HUES6 (cell line): ENCODE data around the gene C4BPA.

Source experiments
- H3K27ac ChIP-seq: 2 replicates; pipeline ENCODE4 v1.7.0; 2013; ENCODE audit warnings: low read depth, mild to moderate bottlenecking, low read length, inconsistent platforms
- H3K27me3 ChIP-seq: 2 replicates; pipeline ENCODE4 v1.6.1; 2013; ENCODE audit warnings: low read length; ENCODE audit not compliant: control insufficient read depth, insufficient read depth
- H3K36me3 ChIP-seq: 2 replicates; pipeline ENCODE4 v1.6.1; 2013; ENCODE audit warnings: low read length; ENCODE audit not compliant: control insufficient read depth, insufficient read depth
- H3K4me1 ChIP-seq: 2 replicates; pipeline ENCODE4 v1.6.1; 2013; ENCODE audit warnings: low read length; ENCODE audit not compliant: control insufficient read depth, insufficient read depth
- H3K4me3 ChIP-seq: 2 replicates; pipeline ENCODE4 v1.5.1; 2013; ENCODE audit warnings: low read depth, low read length
- H3K9ac ChIP-seq: one replicate; pipeline ENCODE4 v1.6.1; 2013; ENCODE audit warnings: mild to moderate bottlenecking, low read length
- H3K9me3 ChIP-seq: 2 replicates; pipeline ENCODE4 v1.6.1; 2013; ENCODE audit warnings: low read depth, low read length; ENCODE audit not compliant: control insufficient read depth, insufficient read depth

C4BPA gene

DNA sequence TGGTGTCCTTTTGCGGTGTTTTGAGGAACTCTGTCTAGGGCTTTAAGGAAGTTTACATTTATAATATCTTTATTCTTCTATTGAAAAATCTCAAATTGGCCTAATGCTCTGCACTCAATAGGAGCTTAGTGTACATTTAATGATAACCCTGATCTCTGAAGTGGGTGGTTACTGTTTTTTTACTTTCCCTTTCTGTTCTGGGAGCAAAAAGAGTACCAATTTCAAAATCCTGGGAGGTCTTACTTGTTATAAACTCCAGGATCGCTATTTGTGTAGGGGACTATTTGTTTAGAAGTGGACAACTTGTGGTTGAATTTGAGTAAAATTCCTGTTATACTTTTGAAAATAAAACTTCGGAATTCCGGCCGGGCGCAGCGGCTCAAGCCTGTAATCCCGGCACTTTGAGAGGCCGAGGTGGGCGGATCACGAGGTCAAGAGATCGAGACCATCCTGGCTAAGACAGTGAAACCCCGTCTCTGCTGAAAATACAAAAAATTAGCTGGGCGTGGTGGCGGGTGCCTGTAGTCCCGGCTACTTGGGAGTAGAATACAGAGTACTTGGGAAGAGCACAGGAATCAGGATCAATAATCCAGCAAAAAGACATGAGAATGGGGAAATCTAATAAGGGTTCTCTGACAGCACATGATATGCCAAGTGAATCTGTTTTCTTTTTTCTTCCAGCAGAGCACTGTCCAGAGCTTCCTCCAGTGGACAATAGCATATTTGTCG, 14.2 kb upstream of the C4BPA start:
- H3K9ac ChIP-seq = no peak overlapping the region

DNA sequence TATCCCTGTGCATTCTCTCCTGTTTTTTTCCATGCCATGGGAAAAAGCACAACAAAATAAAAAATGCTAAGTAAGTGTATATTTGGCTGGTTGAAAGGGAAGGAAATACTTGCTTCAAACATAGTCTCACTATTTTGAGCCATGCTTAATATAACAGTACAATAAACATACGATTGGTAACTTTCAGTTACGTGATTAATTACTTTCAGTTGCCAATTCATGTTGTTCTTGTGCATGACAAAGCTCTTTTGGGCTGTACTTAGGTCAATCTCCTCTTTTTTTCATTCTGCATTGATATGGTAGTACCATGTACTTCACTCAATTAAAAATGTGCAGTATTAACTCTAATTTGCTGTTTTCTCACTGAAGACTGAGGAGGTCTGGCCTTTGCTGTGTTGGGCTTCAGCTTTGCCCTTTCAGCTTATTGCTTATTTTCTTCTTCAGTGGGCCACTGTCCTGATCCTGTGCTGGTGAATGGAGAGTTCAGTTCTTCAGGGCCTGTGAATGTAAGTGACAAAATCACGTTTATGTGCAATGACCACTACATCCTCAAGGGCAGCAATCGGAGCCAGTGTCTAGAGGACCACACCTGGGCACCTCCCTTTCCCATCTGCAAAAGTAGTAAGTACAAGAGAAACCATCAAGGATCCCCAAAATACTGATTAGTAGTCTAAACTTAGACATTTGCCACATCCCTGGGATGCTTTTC, 12.7 kb upstream of the C4BPA start:
- no peak overlapping the region for H3K27ac ChIP-seq
- no peaks in the 10 kb centered on the region for H3K36me3 ChIP-seq
- H3K4me1 ChIP-seq = peaks cover 4% of the 10 kb centered on the region; the same call in 1 of the 2 replicates
- H3K27me3 ChIP-seq = no peaks in the 10 kb centered on the region
- no peak overlapping the region for H3K4me3 ChIP-seq
- no peak overlapping the region for H3K9ac ChIP-seq
- H3K9me3 ChIP-seq = no peaks in the 10 kb centered on the region

More for the DNA sequence above, 14.2 kb upstream of the C4BPA start:
- Histone ChIP-seq H3K4me3 (no peak overlapping the region), H3K27me3 (no peaks in the 10 kb centered on the region), H3K9me3 (no peaks in the 10 kb centered on the region), H3K36me3 (no peaks in the 10 kb centered on the region), H3K27ac (no peak overlapping the region), H3K4me1 (peaks cover 6% of the 10 kb centered on the region; the same call in 1 of the 2 replicates)

DNA sequence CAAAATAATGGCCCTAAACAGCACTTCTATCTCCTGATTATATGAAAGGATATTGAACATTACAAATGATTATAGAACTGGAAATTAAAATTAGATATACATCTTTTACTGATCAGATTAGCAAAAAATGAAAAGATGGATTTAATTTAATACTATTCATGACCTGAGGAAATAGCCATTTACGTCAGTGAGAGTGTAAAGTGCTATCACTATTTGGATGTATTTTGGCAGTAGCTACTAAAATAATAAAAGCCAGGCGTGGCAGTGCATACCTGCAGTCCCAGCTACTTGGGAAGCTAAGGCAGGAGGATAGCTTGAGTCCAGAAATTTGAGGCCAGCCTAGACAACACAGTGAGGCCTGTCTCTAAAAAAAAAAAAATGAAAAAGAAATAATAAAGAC, 10.1 kb upstream of the C4BPA start:
- Histone ChIP-seq H3K9ac (no peak overlapping the region), H3K9me3 (peaks cover 13% of the 10 kb centered on the region), H3K4me1 (no peaks in the 10 kb centered on the region; the same call in 1 of the 2 replicates), H3K27ac (no peak overlapping the region), H3K27me3 (no peaks in the 10 kb centered on the region), H3K4me3 (no peak overlapping the region), H3K36me3 (no peaks in the 10 kb centered on the region)

DNA sequence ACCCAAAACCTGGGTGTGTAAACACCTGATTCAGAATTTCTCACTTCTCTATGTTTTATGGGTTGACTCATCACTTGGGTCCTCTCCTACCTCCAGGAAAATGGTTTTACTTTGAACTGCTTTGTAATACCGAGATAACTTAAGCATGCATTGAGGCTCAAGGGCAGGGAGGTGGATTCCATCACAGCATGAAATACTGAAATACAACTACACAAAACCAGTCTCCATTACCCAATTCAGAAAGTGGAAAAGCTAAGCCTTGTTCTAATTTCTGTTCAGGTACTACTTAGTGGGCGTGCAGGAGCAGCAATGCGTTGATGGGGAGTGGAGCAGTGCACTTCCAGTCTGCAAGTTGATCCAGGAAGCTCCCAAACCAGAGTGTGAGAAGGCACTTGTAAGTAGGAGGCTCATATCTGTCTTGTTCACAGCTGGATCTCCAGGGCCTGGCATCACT, 6.1 kb upstream of the C4BPA start:
- no peaks in the 10 kb centered on the region for H3K36me3 ChIP-seq
- no peak overlapping the region for H3K4me3 ChIP-seq
- no peak overlapping the region for H3K9ac ChIP-seq
- H3K9me3 ChIP-seq = peaks cover 17% of the 10 kb centered on the region
- H3K4me1 ChIP-seq = no peaks in the 10 kb centered on the region
- no peak overlapping the region for H3K27ac ChIP-seq
- no peaks in the 10 kb centered on the region for H3K27me3 ChIP-seq

GRCh38 chr1:207101720-207102119, 2.3 kb upstream of the C4BPA start:
- Histone ChIP-seq H3K9me3 (peaks cover 17% of the 10 kb centered on the region), H3K27me3 (no peaks in the 10 kb centered on the region), H3K4me1 (no peaks in the 10 kb centered on the region), H3K4me3 (no peak overlapping the region), H3K27ac (no peak overlapping the region), H3K36me3 (no peaks in the 10 kb centered on the region), H3K9ac (no peak overlapping the region)

DNA sequence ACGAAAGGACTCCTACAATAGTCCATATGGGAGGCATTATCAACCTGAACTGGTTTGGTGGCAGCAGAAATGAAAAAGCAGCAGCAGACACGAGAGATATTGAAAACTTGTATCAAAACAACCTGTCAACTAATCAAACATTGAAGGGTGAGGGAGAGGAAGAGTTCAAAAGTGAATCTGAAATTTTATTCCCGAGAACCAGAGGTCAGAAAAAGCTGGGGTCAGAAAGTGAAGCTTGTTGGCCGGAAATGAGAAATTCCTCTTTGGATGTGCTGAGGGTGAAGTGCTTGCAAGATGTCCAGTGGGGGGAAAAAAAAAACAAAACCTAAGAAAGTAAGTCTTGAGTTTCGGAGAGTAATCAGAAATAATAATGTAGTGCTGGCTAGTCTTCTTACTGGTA, 1.9 kb upstream of the C4BPA start:
- H3K9me3 ChIP-seq = peaks cover 17% of the 10 kb centered on the region
- no peak overlapping the region for H3K9ac ChIP-seq
- H3K27me3 ChIP-seq = no peaks in the 10 kb centered on the region
- H3K36me3 ChIP-seq = no peaks in the 10 kb centered on the region
- H3K27ac ChIP-seq = no peak overlapping the region
- H3K4me3 ChIP-seq = no peak overlapping the region
- no peaks in the 10 kb centered on the region for H3K4me1 ChIP-seq

DNA sequence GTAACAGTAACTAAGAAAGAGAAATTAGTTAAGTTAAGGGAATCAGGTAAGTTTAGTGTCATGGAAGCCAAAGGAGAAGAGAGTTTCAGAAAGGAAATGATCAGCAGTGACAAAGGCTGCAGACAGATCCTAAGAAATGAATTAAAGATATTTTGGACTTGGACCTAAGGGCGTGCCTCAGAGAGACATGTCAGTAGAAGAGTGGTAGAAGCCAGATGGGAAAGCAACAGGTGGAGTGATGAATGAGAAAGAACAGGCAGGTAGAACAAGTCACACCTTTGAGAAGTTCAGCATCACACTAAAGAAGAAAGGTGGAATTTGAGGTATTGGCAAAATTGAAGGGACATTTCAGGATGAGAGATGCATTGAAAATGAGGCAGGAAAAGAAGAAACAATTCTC, 1.4 kb upstream of the C4BPA start:
- no peak overlapping the region for H3K9ac ChIP-seq
- H3K27me3 ChIP-seq = no peaks in the 10 kb centered on the region

DNA sequence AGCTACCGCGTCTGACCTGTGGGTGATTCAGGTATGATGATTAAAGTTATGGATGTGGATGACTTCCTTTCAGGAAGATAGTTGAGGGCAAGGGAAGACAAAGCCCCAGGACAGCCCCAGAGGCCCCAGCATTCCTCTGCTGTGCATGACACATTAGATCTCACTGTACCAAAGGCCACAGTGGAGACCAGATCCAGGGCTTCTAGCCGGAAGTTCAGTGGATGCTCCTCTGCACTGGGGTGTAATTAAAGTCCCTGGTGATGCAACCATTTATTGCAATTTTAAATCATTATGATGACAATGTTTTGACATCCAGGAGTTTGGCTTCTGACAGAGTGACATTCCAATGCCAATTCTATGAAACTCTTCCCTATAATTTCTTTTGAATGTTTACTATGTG, 5.0 kb downstream of the C4BPA start:
- no peaks in the 10 kb centered on the region for H3K36me3 ChIP-seq
- no peak overlapping the region for H3K9ac ChIP-seq
- H3K9me3 ChIP-seq = no peaks in the 10 kb centered on the region
- no peak overlapping the region for H3K27ac ChIP-seq
- no peaks in the 10 kb centered on the region for H3K27me3 ChIP-seq
- H3K4me3 ChIP-seq = no peak overlapping the region
- H3K4me1 ChIP-seq = no peaks in the 10 kb centered on the region

More for the DNA sequence above, 1.4 kb upstream of the C4BPA start:
- Histone ChIP-seq H3K4me1 (no peaks in the 10 kb centered on the region), H3K9me3 (peaks cover 15% of the 10 kb centered on the region), H3K36me3 (no peaks in the 10 kb centered on the region), H3K4me3 (no peak overlapping the region), H3K27ac (no peak overlapping the region)

DNA sequence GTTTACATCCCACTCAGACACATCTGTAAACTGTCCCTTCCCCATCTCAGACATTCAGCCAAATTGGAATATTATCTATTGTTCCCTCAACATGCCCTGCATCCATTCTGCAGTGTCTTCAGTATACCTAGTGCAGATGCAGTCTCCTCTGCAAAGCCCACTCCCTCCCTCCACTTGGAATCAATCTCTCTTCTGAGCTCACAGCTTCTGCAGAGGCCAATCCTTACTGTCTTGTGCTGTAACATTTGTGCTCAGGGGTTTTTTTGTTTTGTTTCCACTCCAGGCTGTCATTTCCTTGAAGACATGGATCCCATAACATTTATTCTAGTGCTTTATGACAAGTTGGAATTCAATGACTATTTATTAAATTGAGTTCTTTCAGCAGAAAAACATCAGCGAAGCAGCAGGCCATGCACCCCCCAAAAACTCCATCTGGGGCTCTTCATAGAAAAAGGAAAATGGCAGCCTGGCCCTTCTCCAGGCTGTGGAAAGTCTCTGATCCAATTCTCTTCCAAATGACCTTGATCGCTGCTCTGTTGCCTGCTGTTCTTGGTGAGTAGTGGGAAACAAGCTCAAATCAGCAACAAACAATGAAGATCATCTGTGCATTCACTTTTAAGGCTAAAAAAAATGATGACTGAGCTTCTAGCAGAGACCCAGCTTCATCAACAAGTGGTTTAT, 8.7 kb downstream of the C4BPA start:
- Histone ChIP-seq H3K36me3 (no peaks in the 10 kb centered on the region), H3K27ac (no peak overlapping the region), H3K4me3 (no peak overlapping the region), H3K9me3 (no peaks in the 10 kb centered on the region), H3K27me3 (no peaks in the 10 kb centered on the region), H3K4me1 (no peaks in the 10 kb centered on the region), H3K9ac (no peak overlapping the region)

- H3K9me3 ChIP-seq = no peaks in the 10 kb centered on the region
- no peaks in the 10 kb centered on the region for H3K36me3 ChIP-seq
- H3K9ac ChIP-seq = no peak overlapping the region
- no peak overlapping the region for H3K4me3 ChIP-seq
- H3K4me1 ChIP-seq = no peaks in the 10 kb centered on the region
- no peak overlapping the region for H3K27ac ChIP-seq
- H3K27me3 ChIP-seq = no peaks in the 10 kb centered on the region
These were observed 11.2 kb downstream of the C4BPA start for GRCh38 chr1:207115269-207115668.

GRCh38 chr1:207124389-207124788, 20.4 kb downstream of the C4BPA start:
- no peaks in the 10 kb centered on the region for H3K27me3 ChIP-seq
- no peak overlapping the region for H3K9ac ChIP-seq
- no peaks in the 10 kb centered on the region for H3K36me3 ChIP-seq
- H3K4me3 ChIP-seq = no peak overlapping the region
- H3K9me3 ChIP-seq = no peaks in the 10 kb centered on the region; the same call in 1 of the 2 replicates
- no peaks in the 10 kb centered on the region for H3K4me1 ChIP-seq
- no peak overlapping the region for H3K27ac ChIP-seq
